KBM-7 (cell line): Measurements from ENCODE around the gene ELOVL6.
A peak's percentile ranks its signal among the peaks of the same experiment; 100 is the strongest.
"Not testable (repeated sequence)": the region's sequence is repeated elsewhere in the genome, so short reads cannot be mapped to it uniquely, and the experiment has no call there.

Experiments used
- DNase-seq: peaks from one replicate; pipeline ENCODE4 v3.0.0-alpha.2; 2015
- in situ Hi-C: fragments of 300-500 bp; cut with MboI; formaldehyde crosslinking; loops from 2 replicates; pipeline ENCODE4 v1.14.3; 2020; ENCODE audit warnings: low sequenced_read_pairs, low pct_unique_long_range_greater_than_20kb, mixed read lengths

The ELOVL6 gene

GRCh38 chr4:110096405-110096804, 102.0 kb downstream of the ELOVL6 start:
- no peak for DNase-seq
- in situ Hi-C loops, result no loop called here

- DNase-seq, result no peak
- in situ Hi-C loops, result no loop called here
These were observed 105.8 kb downstream of the ELOVL6 start for GRCh38 chr4:110092646-110093045.

GRCh38 chr4:110091434-110092140, 106.8 kb downstream of the ELOVL6 start:
- no peak for DNase-seq

GRCh38 chr4:110088670-110089069, 109.7 kb downstream of the ELOVL6 start:
- DNase-seq, result no peak
- in situ Hi-C loops, result no loop called here

More at GRCh38 chr4:110091434-110092140, 106.8 kb downstream of the ELOVL6 start:
- in situ Hi-C loops, result no loop called here

GRCh38 chr4:110087070-110087708, 111.2 kb downstream of the ELOVL6 start:
- in situ Hi-C loops, result no loop called here
- DNase-seq, result peak; percentile 28

GRCh38 chr4:110085131-110085530, 113.3 kb downstream of the ELOVL6 start:
- DNase-seq, result peak; percentile 69
- in situ Hi-C loops, result no loop called here

GRCh38 chr4:110084154-110084553, 114.3 kb downstream of the ELOVL6 start:
- DNase-seq, result no peak
- in situ Hi-C loops, result no loop called here

- DNase-seq, in situ Hi-C loops: not testable (repeated sequence)
These were observed 120.3 kb downstream of the ELOVL6 start for GRCh38 chr4:110078148-110078547.

GRCh38 chr4:110076828-110077227, 121.6 kb downstream of the ELOVL6 start:
- DNase-seq, in situ Hi-C loops: not testable (repeated sequence)

GRCh38 chr4:110075891-110076290, 122.5 kb downstream of the ELOVL6 start:
- no peak for DNase-seq
- in situ Hi-C loops, result no loop called here

- no peak for DNase-seq
- in situ Hi-C loops, result no loop called here
These were observed 123.2 kb downstream of the ELOVL6 start for GRCh38 chr4:110075083-110075738.

- in situ Hi-C loops, result loop anchor here (25.0 kb wide), 1 partner anchor 138 kb away; no protein-coding TSS in a partner anchor
- no peak for DNase-seq
These were observed 123.8 kb downstream of the ELOVL6 start for GRCh38 chr4:110074570-110074969.

GRCh38 chr4:110073053-110073845, 125.2 kb downstream of the ELOVL6 start:
- DNase-seq, result no peak
- in situ Hi-C loops, result loop anchor here (25.0 kb wide), 1 partner anchor 139 kb away; no protein-coding TSS in a partner anchor

GRCh38 chr4:110071466-110071865, 126.9 kb downstream of the ELOVL6 start:
- no peak for DNase-seq
- in situ Hi-C loops, result loop anchor here (25.0 kb wide), 1 partner anchor 141 kb away; no protein-coding TSS in a partner anchor

GRCh38 chr4:110068248-110068647, 130.2 kb downstream of the ELOVL6 start:
- no peak for DNase-seq
- in situ Hi-C loops, result loop anchor here (25.0 kb wide), 1 partner anchor 144 kb away; no protein-coding TSS in a partner anchor

GRCh38 chr4:110064934-110065333, 133.5 kb downstream of the ELOVL6 start:
- in situ Hi-C loops, result loop anchor here (25.0 kb wide), 1 partner anchor 147 kb away; no protein-coding TSS in a partner anchor
- no peak for DNase-seq

GRCh38 chr4:110064295-110064694, 134.1 kb downstream of the ELOVL6 start:
- in situ Hi-C loops, result loop anchor here (25.0 kb wide), 1 partner anchor 148 kb away; no protein-coding TSS in a partner anchor
- DNase-seq, result no peak

GRCh38 chr4:110062166-110062565, 136.2 kb downstream of the ELOVL6 start:
- DNase-seq, result no peak
- in situ Hi-C loops, result loop anchor here (25.0 kb wide), 1 partner anchor 150 kb away; no protein-coding TSS in a partner anchor

GRCh38 chr4:110061076-110061475, 137.3 kb downstream of the ELOVL6 start:
- no peak for DNase-seq
- in situ Hi-C loops, result loop anchor here (25.0 kb wide), 1 partner anchor 151 kb away; no protein-coding TSS in a partner anchor
